IPS-18a (cell line): ENCODE data around the gene CDH26.

Source experiments
- H3K27ac ChIP-seq: one replicate; pipeline ENCODE4 v1.5.1; 2013; ENCODE audit warnings: low read length
- H3K27me3 ChIP-seq: one replicate; pipeline ENCODE4 v1.6.1; 2013; ENCODE audit warnings: mild to moderate bottlenecking, low read length; ENCODE audit not compliant: control insufficient read depth, insufficient read depth
- H3K36me3 ChIP-seq: one replicate; pipeline ENCODE4 v1.6.1; 2013; ENCODE audit warnings: low read depth, low read length; ENCODE audit not compliant: control insufficient read depth
- H3K4me1 ChIP-seq: one replicate; pipeline ENCODE4 v1.6.1; 2013; ENCODE audit warnings: low read depth, low read length; ENCODE audit not compliant: control insufficient read depth
- H3K4me3 ChIP-seq: one replicate; pipeline ENCODE4 v1.5.1; 2013; ENCODE audit warnings: low read length
- H3K9ac ChIP-seq: one replicate; pipeline ENCODE4 v1.6.1; 2013; ENCODE audit warnings: mild to moderate bottlenecking, low read length, moderate library complexity
- H3K9me3 ChIP-seq: one replicate; pipeline ENCODE4 v1.6.1; 2013; ENCODE audit warnings: low read depth, low read length; ENCODE audit not compliant: control insufficient read depth

CDH26 gene

DNA sequence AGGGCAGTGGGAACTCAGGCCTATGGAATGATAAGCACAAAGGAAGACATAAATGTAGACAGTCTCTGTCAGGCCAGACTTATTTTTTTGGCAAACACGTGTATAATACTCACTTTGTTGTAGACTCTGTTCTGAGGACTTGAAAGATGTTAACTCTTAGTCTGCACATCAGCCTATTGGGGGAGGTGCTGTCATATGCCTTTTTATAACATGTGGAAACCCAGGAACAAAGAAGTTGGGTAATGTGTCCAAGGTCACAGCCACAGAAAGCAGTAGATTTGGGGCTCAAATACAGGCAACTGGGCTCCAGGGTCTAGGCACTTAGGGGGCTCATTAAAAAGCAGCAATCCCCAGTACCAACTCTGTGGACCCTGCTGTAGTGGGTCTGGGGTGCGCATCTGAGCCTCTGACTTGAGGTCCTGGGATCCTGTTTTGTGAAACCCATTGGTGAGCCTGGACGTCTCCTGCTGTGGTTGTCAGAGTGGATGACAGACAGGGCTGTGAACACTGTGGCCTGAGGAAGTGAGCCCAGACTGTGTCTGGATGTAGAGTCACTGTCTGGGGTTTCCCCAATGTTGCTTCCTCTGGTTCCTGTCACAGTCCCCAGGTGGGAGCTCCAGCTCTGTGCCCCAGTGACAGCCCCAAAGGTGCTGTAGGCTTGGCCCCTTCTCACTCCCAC lies 50.0 kb downstream of the CDH26 start:
- H3K36me3 ChIP-seq: no peaks in the 10 kb centered on the region
- H3K4me3 ChIP-seq: no peak overlapping the region
- H3K9me3 ChIP-seq: no peaks in the 10 kb centered on the region
- H3K4me1 ChIP-seq: no peaks in the 10 kb centered on the region
- no peak overlapping the region for H3K27ac ChIP-seq
- H3K9ac ChIP-seq: no peak overlapping the region
- no peaks in the 10 kb centered on the region for H3K27me3 ChIP-seq

DNA sequence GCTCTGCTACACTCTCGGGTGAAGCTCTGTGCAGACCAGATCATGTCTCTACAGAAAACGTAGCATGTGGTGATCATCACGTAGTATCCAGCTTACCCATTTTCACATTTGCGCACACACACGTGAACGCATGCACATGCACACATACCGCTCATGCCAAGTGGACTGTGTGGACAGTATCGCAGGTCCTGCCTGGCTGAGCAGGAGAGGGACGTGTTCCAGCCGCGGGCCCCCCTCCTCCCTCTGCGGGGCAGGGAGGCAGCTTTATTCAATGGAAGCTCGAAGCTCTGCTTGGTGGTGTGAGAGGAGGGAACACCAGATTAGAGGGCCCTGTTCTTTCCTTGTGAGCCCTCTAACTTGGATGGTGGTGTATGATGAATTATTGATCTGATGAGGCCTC lies 51.1 kb downstream of the CDH26 start:
- H3K4me3 ChIP-seq: no peak overlapping the region
- no peak overlapping the region for H3K27ac ChIP-seq
- no peaks in the 10 kb centered on the region for H3K4me1 ChIP-seq
- no peaks in the 10 kb centered on the region for H3K27me3 ChIP-seq
- no peaks in the 10 kb centered on the region for H3K36me3 ChIP-seq
- H3K9me3 ChIP-seq: no peaks in the 10 kb centered on the region
- no peak overlapping the region for H3K9ac ChIP-seq

DNA sequence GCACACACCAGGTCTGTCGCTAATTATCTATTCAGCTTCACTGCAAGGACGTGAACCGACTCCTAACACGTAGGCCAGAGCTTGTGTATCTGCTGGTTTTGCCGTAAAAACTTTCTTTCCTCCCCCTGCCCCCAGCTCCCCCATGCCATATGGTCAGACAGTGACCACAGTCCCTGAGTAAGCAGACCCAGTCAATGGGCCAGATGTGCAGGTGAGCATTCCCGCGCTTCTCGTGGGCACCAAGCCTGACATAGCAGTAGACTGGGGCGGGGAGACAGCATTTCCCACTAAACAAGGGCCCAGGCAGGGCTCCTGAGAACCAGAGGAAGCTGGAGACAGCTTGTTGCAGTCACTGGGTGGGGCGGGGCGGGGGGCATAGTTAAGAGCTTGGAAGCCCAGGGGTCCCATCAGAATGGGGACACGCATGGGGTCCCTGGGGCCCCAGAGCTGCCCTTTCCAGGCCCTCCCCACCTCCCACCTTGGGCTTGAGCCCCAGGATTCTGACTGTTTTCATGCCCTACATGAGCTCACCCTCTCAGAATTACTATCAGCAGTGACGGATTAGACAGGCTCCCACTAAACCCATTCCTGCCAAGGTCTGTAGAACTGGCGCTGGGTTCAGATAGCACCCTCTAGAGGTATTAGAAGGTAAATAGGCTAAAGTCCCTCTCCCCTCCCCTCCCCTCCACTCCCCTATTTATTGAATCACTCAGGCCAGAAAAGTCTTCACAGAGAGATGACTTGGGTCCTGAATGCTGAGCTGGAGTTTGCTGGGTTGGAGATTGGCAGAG lies 51.8 kb downstream of the CDH26 start:
- H3K27ac ChIP-seq: no peak overlapping the region

DNA sequence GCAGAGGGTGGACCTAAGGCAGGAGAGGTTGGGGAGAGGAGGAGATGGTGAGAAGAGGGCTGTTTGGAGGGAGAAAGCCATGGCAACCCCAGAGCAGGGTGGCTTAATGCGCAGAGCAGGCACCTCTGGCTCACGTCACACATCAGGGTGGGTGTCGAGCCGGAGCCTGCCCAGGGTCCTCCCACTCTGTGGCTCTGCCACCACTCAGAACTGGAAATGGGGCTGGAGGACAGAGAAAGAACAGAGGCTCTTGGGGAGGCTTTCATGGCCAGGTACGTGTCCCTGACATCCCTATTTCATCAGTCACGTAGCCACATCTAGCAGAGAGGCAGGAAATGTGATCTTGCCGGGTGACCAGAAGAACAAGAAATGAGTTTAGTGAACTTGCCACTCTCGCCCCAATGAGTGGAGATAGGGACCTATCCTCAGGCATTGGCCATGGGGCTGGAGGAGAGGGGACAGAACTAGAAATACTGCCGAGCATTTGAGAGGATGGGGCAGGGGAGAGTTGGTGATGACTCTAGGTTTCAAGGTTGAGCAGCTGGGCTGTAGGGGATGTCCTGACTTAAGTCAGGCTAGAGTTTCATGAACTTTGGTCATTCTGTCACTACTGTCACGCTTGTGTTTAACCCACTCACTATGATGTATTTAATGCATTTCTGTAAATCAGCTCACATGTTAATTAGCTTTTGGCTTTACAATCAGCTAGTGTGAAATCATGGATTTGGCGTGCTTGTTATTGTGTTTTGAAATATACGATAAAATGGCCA lies 52.7 kb downstream of the CDH26 start:
- Histone ChIP-seq H3K27ac (no peak overlapping the region), H3K9ac (no peak overlapping the region), H3K4me3 (no peak overlapping the region), H3K4me1 (no peaks in the 10 kb centered on the region), H3K36me3 (no peaks in the 10 kb centered on the region), H3K9me3 (no peaks in the 10 kb centered on the region), H3K27me3 (no peaks in the 10 kb centered on the region)

More for the DNA sequence above, 51.8 kb downstream of the CDH26 start:
- Histone ChIP-seq H3K36me3 (no peaks in the 10 kb centered on the region), H3K9me3 (no peaks in the 10 kb centered on the region), H3K4me3 (no peak overlapping the region), H3K27me3 (no peaks in the 10 kb centered on the region), H3K9ac (no peak overlapping the region), H3K4me1 (no peaks in the 10 kb centered on the region)

DNA sequence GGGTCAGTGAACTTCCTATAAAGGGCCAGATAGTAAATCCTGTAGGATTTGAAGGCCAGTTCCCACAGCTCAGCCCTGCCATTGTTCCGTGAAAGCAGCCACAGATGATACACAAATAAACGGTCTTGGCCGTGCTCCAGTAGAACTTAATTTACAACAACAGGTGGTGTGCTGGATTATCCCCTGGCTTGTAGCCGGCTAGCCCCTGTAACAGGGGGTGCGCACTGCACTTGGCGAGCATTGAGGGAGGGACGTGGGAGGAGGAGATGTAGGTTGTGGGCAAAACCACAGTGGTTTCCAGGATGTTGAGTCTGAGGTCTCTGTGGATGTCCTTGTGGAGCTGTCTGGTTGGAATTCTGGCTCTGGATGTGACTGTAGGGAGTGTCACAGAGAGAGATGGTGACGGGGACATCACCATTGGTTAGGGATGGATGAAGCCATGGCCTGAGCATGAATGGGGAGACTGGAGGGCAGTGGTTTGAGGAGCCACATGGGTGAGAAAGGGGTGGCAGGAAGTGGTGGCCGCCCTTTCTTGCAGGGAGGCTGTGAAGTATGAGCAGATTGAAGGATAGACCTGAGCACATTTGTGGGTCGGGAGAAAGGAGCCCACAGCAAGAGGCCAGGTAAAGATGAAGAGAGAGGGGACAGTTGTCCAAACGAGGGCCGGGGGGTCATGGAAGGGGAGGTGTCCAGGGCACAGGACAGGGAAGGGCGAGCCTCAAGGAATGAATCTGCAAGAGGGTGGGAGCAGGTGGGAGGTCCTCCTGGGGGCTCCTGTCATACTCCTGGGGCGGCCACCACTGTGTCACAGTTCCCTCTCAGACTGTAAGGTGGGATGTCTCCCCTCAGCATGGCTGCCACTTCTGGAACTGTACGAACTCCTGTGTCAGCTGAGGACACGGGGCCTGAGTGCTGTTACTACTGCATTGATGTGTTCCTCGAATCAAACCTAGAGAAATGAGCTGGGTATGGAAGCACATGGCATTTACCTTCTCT lies 53.6 kb downstream of the CDH26 start:
- Histone ChIP-seq H3K27me3 (no peaks in the 10 kb centered on the region), H3K27ac (no peak overlapping the region), H3K4me3 (no peak overlapping the region), H3K9ac (no peak overlapping the region), H3K4me1 (no peaks in the 10 kb centered on the region), H3K36me3 (no peaks in the 10 kb centered on the region), H3K9me3 (no peaks in the 10 kb centered on the region)

DNA sequence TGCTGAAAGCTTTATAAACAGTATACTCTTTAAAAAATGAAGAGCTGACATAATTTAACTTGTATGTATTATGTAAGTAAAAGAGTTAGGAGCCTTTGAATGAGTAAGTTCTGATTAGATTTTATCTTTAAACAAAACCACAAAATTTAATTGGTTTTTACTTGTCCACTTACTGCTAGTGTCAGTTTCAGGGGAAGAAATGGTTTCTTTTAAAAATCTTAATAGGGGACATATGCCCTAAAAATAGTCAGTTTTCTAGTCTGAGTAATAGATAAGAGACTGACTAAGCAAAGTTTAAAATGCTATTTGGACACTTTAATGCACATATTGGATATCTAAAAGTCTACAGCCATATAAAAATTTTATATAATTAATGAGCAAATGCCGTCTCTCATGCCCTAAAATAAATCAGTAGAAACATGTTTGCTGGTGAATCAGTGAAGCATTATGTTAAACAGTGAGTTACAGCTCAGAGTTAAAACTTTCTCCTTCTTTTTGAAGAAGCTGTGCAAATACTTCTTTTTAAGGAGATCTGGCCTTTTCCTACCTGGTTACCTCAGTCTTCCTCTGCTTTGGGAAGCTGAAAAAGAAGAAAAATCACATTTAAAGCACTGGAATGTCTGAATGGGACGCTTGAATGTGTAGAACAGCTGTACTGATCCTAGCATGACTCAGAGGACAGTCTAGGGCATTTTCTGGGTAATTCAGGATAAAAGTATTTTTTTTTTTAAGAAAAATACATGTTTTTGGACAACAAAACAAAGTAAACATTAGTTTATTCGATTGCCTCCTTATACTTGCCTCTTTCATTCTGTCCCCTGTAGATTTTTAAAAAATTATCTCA lies 55.3 kb downstream of the CDH26 start:
- no peak overlapping the region for H3K9ac ChIP-seq
- no peaks in the 10 kb centered on the region for H3K36me3 ChIP-seq
- H3K4me3 ChIP-seq: no peak overlapping the region
- no peaks in the 10 kb centered on the region for H3K9me3 ChIP-seq
- H3K27ac ChIP-seq: no peak overlapping the region
- no peaks in the 10 kb centered on the region for H3K4me1 ChIP-seq
- no peaks in the 10 kb centered on the region for H3K27me3 ChIP-seq

DNA sequence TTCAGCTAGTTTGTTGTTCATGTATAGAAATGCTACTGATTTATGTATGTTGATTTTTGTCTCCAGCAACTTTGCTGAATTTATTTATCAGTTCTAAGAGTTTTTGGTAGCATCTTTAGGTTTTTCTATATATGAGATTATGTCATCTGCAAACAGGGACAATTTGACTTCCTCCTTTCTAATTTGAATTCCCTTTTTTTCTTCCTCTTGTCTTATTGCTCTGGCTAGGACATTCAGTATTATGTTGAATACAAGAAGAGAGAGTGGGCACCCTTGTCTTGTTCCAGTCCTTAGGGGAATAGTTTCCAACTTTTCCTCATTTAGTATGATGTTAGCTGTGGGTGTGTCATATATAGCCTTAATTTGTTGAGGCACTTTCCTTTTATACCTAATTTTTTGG lies 58.2 kb downstream of the CDH26 start:
- Histone ChIP-seq H3K27me3 (no peaks in the 10 kb centered on the region), H3K27ac (no peak overlapping the region), H3K9ac (no peak overlapping the region), H3K9me3 (no peaks in the 10 kb centered on the region), H3K36me3 (no peaks in the 10 kb centered on the region), H3K4me3 (no peak overlapping the region), H3K4me1 (no peaks in the 10 kb centered on the region)

DNA sequence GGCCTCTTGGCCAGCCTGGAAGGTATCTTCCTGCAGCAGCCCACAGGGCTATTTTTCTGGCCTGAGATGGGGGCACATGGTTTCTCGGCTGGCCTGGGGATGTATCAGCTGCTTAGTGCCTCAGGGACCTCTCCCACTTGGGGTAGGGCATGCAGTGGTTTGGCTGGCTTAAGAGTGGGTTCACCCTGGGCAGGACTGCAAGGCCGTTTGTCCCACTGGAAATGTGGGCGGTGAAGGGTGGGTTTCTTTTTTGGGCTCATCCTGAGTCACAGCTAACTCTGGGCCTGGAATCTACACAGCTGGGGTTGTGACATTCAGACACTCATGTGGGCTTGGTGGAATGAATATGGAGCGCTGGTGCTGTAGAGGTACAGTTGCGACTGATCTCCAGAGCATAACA lies 62.0 kb downstream of the CDH26 start:
- Histone ChIP-seq H3K9me3 (no peaks in the 10 kb centered on the region), H3K4me1 (no peaks in the 10 kb centered on the region), H3K4me3 (no peak overlapping the region), H3K9ac (no peak overlapping the region), H3K27ac (no peak overlapping the region), H3K36me3 (no peaks in the 10 kb centered on the region), H3K27me3 (no peaks in the 10 kb centered on the region)

DNA sequence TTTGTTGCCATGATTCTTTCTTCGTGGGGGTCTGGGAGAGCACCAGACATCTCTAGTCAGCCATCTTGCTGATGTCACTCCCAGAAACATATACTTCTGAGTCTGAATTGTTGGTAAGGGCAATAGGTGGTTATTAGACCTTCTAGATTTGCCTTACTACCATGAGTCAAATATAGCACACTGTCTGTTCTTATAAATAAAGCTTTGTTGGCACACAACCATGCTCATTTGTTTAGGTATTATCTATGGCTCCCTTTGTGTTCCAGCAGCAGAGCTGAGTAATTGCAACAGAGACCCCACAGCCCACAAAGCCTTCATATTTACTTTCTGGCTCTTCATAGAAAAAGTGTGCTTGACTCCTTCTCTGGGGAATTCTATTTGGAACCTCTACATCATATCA lies 62.9 kb downstream of the CDH26 start:
- no peak overlapping the region for H3K4me3 ChIP-seq
- no peaks in the 10 kb centered on the region for H3K4me1 ChIP-seq
- no peak overlapping the region for H3K27ac ChIP-seq
- no peaks in the 10 kb centered on the region for H3K9me3 ChIP-seq
- no peaks in the 10 kb centered on the region for H3K27me3 ChIP-seq
- no peak overlapping the region for H3K9ac ChIP-seq
- no peaks in the 10 kb centered on the region for H3K36me3 ChIP-seq

DNA sequence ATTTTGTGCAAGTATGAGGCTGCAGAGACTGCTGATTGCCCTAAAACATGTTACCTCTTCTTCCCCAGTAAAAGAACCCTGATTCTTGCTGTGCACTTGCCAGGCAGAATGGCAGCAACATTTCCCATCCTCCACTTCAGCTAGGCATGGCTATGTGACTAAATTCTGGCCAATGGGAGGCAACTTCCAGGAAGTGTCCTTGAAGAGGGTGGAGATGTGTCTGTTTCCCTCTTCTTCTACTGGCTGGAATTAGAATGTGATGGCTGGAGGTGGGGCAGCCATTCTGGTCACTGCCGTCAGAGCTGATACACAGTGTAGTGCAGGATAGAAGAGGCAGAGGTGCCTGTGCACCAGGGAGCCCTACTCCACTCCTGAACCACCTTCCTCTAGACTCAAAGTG lies 64.6 kb downstream of the CDH26 start:
- H3K9ac ChIP-seq: no peak overlapping the region
- H3K27me3 ChIP-seq: no peaks in the 10 kb centered on the region

More for the DNA sequence above, 64.6 kb downstream of the CDH26 start:
- no peaks in the 10 kb centered on the region for H3K4me1 ChIP-seq
- no peak overlapping the region for H3K4me3 ChIP-seq
- no peaks in the 10 kb centered on the region for H3K9me3 ChIP-seq
- H3K36me3 ChIP-seq: no peaks in the 10 kb centered on the region
- no peak overlapping the region for H3K27ac ChIP-seq
